ENCODE results near the gene WNT7A. TPM values are rescaled to one million over a fixed set of nuclear protein-coding genes. Genes with fewer than 3 reads are reported as not detected.

WNT7A gene
- total RNA-seq, 1 experiment from 2014 or later = not detected

- Histone ChIP-seq H3K79me2 (ENCODE audit: insufficient read depth, low read length) (no peaks in the 10 kb centered on the region), H3K9ac (ENCODE audit: extremely low read depth, insufficient read length, low read length) (no peak overlapping the region)
Measured at GRCh38 chr3:13800064-13800463, 79.8 kb downstream of the WNT7A start.

More at GRCh38 chr3:13800064-13800463, 79.8 kb downstream of the WNT7A start:
- Histone ChIP-seq H3K18ac (ENCODE audit: insufficient read length, low read depth, low read length) (no peak overlapping the region), H3K79me1 (ENCODE audit: insufficient read depth, low read depth, low read length, poor library complexity, severe bottlenecking) (no peaks in the 10 kb centered on the region), H3K9me3 (ENCODE audit: control insufficient read depth, low read depth, low read length) (no peaks in the 10 kb centered on the region), H3K27me3 (ENCODE audit: insufficient read depth, low read length) (no peaks in the 10 kb centered on the region), H4K8ac (replicated peaks; ENCODE audit: insufficient read length, low read depth, low read length) (no peak overlapping the region), H3K27ac (ENCODE audit: insufficient read length, low read depth, low read length) (no peak overlapping the region), H2BK5ac (ENCODE audit: insufficient read length, low read length) (no peak overlapping the region), H4K5ac (ENCODE audit: insufficient read length, low read depth, low read length) (no peak overlapping the region), H3K56ac (ENCODE audit: insufficient read length, low read depth, low read length) (no peak overlapping the region), H3K4me2 (ENCODE audit: insufficient read depth, insufficient read length, low read length) (no peak overlapping the region), H3T11ph (ENCODE audit: low read length) (no peak overlapping the region), H4K91ac (ENCODE audit: insufficient read length, low read depth, low read length) (no peak overlapping the region), H2BK120ac (ENCODE audit: low read depth, low read length, poor library complexity, severe bottlenecking) (no peak overlapping the region), H2AK5ac (ENCODE audit: insufficient read length, low read length) (no peak overlapping the region), H2BK15ac (ENCODE audit: low read depth, low read length) (no peak overlapping the region), H2AFZ (ENCODE audit: low read length) (no peak overlapping the region), H3K14ac (ENCODE audit: insufficient read depth, low read length) (no peak overlapping the region), H3K23ac (ENCODE audit: insufficient read length, low read depth, low read length) (no peak overlapping the region), H2BK12ac (ENCODE audit: insufficient read length, low read depth, low read length) (no peak overlapping the region), H3K4me1 (ENCODE audit: insufficient read depth, low read length) (no peaks in the 10 kb centered on the region; the same call in 1 of the 2 replicates), H4K20me1 (ENCODE audit: control insufficient read depth, insufficient read depth, insufficient read length) (no peaks in the 10 kb centered on the region), H3K4ac (ENCODE audit: low read depth, low read length) (no peak overlapping the region), H3K23me2 (ENCODE audit: insufficient read length, low read depth, low read length, poor library complexity, severe bottlenecking) (no peaks in the 10 kb centered on the region), H2BK20ac (ENCODE audit: low read depth, low read length, poor library complexity, severe bottlenecking) (no peak overlapping the region)
- Mint-ChIP-seq H3K36me3 (ENCODE audit: insufficient read depth in 1 of 3, low read depth in 3 of 3) (no peaks in the 10 kb centered on the region), H3K9me3 (no peaks in the 10 kb centered on the region), H3K27me3 (ENCODE audit: low read depth) (peaks cover 3% of the 10 kb centered on the region), H3K4me1 (peaks cover 10 to 20% of the 10 kb centered on the region in 2 experiments), H3K27ac (no peak overlapping the region), H3K4me3 (no peak overlapping the region)
- no peak for TF ChIP-seq CTCF (conservative IDR thresholded peaks at IDR 0.05)
- no CpG with 5 or more reads among the region's 6 CpGs for WGBS (ENCODE audit: extremely low coverage, insufficient read length, low lambda C conversion rate)
- DNase-seq = no peak

Data from H9 (cell line).